PFSK-1 (cell line): ENCODE data around the gene SLC25A28.

Experiments used
- FOXP2 ChIP-seq: optimal IDR thresholded peaks from 2 replicates; pipeline ENCODE3; 2011; ENCODE audit warnings: borderline replicate concordance, control low read depth, inconsistent platforms; ENCODE audit not compliant: insufficient read depth; ENCODE audit errors: extremely low read length, extremely low read depth
- POLR2AphosphoS5 ChIP-seq: IDR thresholded peaks from 2 replicates; pipeline ENCODE4 v1.6.1; 2012; ENCODE audit warnings: low read depth, mild to moderate bottlenecking, control low read depth, low read length, moderate library complexity
- REST ChIP-seq, 2 experiments: IDR thresholded peaks; 2 replicates each; pipeline versions ENCODE4 v1.6.1 to v1.8.0; 2011 to 2012; ENCODE audit warnings: low read depth in 2 of 2, low read length in 2 of 2, control low read depth in 1 of 2, inconsistent platforms in 1 of 2, mild to moderate bottlenecking in 1 of 2, moderate library complexity in 1 of 2; ENCODE audit not compliant: insufficient read depth in 1 of 2
- SIN3A ChIP-seq: IDR thresholded peaks from 2 replicates; pipeline ENCODE4 v1.6.1; 2012; ENCODE audit warnings: mild to moderate bottlenecking, low read length, moderate library complexity, borderline replicate concordance; ENCODE audit not compliant: insufficient read depth
- TAF1 ChIP-seq: IDR thresholded peaks from 2 replicates; pipeline ENCODE4 v1.6.1; 2012; ENCODE audit warnings: low read length, control low read depth, borderline replicate concordance; ENCODE audit not compliant: insufficient read depth

The SLC25A28 gene

GRCh38 chr10:99609186-99609585 lies 11.1 kb downstream of the SLC25A28 start:
- no peak for TF ChIP-seq FOXP2
- no peak for TF ChIP-seq POLR2AphosphoS5
- TF ChIP-seq REST (IDR thresholded peaks at IDR 0.05; ENCODE audit: insufficient read depth in 1 of 2, low read depth in 2 of 2, low read length in 2 of 2), result no peak
- TF ChIP-seq TAF1, result no peak
- no peak for TF ChIP-seq SIN3A

- no peak for TF ChIP-seq REST (IDR thresholded peaks at IDR 0.05; ENCODE audit: insufficient read depth in 1 of 2, low read depth in 2 of 2, low read length in 2 of 2)
- no peak for TF ChIP-seq FOXP2
- no peak for TF ChIP-seq SIN3A
- TF ChIP-seq POLR2AphosphoS5, result no peak
- TF ChIP-seq TAF1, result no peak
Measured at GRCh38 chr10:99605351-99605750, 14.9 kb downstream of the SLC25A28 start.

GRCh38 chr10:99604862-99605261 lies 15.4 kb downstream of the SLC25A28 start:
- TF ChIP-seq TAF1 (no peak), REST (IDR thresholded peaks at IDR 0.05; ENCODE audit: insufficient read depth in 1 of 2, low read depth in 2 of 2, low read length in 2 of 2) (no peak)

- TF ChIP-seq TAF1 (no peak), FOXP2 (no peak), SIN3A (no peak), POLR2AphosphoS5 (no peak), REST (IDR thresholded peaks at IDR 0.05; ENCODE audit: insufficient read depth in 1 of 2, low read depth in 2 of 2, low read length in 2 of 2) (no peak)
Measured at GRCh38 chr10:99598781-99599509, 21.3 kb downstream of the SLC25A28 start.

- TF ChIP-seq POLR2AphosphoS5 (no peak), FOXP2 (no peak), REST (IDR thresholded peaks at IDR 0.05; ENCODE audit: insufficient read depth in 1 of 2, low read depth in 2 of 2, low read length in 2 of 2) (no peak), TAF1 (no peak), SIN3A (no peak)
Measured at GRCh38 chr10:99598011-99598410, 22.2 kb downstream of the SLC25A28 start.
